ENCODE results near the gene MPRIP. TPM values are rescaled to one million over a fixed set of nuclear protein-coding genes. Genes with fewer than 3 reads are reported as not detected.

MPRIP gene
- total RNA-seq, 1 donor from 2014 or later = 392 TPM

DNA sequence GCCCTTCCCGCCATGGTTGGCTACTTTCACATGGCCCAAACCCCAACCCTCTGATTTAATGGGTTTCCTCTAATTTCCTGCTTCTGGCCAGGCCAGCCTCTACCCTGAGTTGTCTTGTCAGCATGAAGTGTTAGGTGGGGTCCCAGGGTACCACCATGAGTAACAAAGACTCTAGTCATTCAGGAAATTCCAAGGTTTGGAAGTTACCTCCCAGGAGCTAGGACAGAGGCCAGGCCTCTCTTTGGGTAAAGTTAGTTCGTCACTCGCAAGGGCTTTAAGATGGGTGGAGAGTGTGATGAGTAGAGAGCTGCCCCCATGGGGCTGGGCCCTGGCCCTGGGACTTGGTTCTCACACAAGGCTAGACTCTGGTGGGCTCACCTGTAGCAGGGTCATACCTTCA is 109.3 kb downstream of the MPRIP start:
- peaks cover 56% of the 10 kb centered on the region for H3K36me3 Mint-ChIP-seq (ENCODE audit: low read depth, unreplicated experiment)
- no peaks in the 10 kb centered on the region for H3K9me3 Mint-ChIP-seq (ENCODE audit: unreplicated experiment)
- H3K4me1 Mint-ChIP-seq (ENCODE audit: unreplicated experiment) = peaks cover 14% of the 10 kb centered on the region
- TF ChIP-seq, protein P1, sequence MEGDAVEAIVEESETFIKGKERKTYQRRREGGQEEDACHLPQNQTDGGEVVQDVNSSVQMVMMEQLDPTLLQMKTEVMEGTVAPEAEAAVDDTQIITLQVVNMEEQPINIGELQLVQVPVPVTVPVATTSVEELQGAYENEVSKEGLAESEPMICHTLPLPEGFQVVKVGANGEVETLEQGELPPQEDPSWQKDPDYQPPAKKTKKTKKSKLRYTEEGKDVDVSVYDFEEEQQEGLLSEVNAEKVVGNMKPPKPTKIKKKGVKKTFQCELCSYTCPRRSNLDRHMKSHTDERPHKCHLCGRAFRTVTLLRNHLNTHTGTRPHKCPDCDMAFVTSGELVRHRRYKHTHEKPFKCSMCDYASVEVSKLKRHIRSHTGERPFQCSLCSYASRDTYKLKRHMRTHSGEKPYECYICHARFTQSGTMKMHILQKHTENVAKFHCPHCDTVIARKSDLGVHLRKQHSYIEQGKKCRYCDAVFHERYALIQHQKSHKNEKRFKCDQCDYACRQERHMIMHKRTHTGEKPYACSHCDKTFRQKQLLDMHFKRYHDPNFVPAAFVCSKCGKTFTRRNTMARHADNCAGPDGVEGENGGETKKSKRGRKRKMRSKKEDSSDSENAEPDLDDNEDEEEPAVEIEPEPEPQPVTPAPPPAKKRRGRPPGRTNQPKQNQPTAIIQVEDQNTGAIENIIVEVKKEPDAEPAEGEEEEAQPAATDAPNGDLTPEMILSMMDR (IDR thresholded peaks at IDR 0.05; ENCODE audit: unreplicated experiment) = no peak
- H3K27me3 Mint-ChIP-seq (ENCODE audit: unreplicated experiment) = peaks cover 15% of the 10 kb centered on the region
- H3K27ac Mint-ChIP-seq (ENCODE audit: unreplicated experiment) = no peak overlapping the region
- DNase-seq (ENCODE audit: low spot score) = no peak
- no peak overlapping the region for H3K4me3 Mint-ChIP-seq (ENCODE audit: unreplicated experiment)

DNA sequence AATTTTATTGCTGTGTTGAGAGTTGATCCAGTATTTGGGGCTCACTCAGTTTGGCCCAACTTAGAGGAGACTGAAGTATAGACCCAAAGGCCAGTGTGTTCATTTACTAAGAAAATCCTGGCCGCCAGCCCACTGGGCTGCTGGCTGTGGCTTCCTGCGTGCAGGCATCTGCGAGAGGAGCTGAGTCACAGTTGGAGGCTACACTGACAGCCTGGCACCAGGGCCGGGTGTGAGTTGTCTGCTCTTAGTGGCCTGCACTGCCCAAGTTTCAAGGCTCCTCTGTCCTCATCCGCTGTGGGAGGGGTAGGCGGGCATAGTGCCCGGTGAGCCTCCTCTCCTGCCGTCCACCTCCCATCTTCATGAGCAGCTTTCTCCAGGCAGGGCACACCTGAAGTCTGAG is 109.7 kb downstream of the MPRIP start:
- TF ChIP-seq, protein P1 (IDR thresholded peaks at IDR 0.05; ENCODE audit: unreplicated experiment) = no peak
- Mint-ChIP-seq H3K4me3 (ENCODE audit: unreplicated experiment) (no peak overlapping the region), H3K9me3 (ENCODE audit: unreplicated experiment) (no peaks in the 10 kb centered on the region), H3K36me3 (ENCODE audit: low read depth, unreplicated experiment) (peaks cover 53% of the 10 kb centered on the region), H3K27ac (ENCODE audit: unreplicated experiment) (no peak overlapping the region), H3K27me3 (ENCODE audit: unreplicated experiment) (peaks cover 15% of the 10 kb centered on the region), H3K4me1 (ENCODE audit: unreplicated experiment) (peaks cover 14% of the 10 kb centered on the region)
- no peak for DNase-seq (ENCODE audit: low spot score)

DNA sequence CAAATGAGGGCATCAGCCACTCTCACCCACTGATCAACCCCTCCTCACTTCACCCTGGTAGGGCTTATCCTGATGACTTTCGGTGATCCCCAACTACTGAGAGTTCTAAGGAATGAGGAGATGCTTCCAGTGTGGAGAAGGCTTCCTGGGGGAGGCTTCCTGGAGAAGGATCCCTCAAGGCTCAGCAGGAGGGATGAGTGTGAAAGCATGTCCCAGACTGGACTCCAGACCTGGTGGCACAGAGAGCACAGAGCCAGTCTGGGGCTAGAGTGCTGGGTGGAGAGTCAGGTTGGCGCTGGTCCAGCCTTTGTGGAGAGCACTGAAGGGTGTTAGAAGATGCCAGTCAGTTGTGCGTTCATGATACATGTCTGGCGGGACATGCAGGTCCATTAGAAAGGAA is 110.1 kb downstream of the MPRIP start:
- peaks cover 15% of the 10 kb centered on the region for H3K27me3 Mint-ChIP-seq (ENCODE audit: unreplicated experiment)
- H3K4me3 Mint-ChIP-seq (ENCODE audit: unreplicated experiment) = peak overlapping the region; percentile 51
- DNase-seq (ENCODE audit: low spot score) = no peak
- peak overlapping the region; percentile 19 for H3K27ac Mint-ChIP-seq (ENCODE audit: unreplicated experiment)
- H3K36me3 Mint-ChIP-seq (ENCODE audit: low read depth, unreplicated experiment) = peaks cover 52% of the 10 kb centered on the region
- H3K9me3 Mint-ChIP-seq (ENCODE audit: unreplicated experiment) = no peaks in the 10 kb centered on the region
- TF ChIP-seq, protein P1 (IDR thresholded peaks at IDR 0.05; ENCODE audit: unreplicated experiment) = no peak
- peaks cover 14% of the 10 kb centered on the region for H3K4me1 Mint-ChIP-seq (ENCODE audit: unreplicated experiment)

DNA sequence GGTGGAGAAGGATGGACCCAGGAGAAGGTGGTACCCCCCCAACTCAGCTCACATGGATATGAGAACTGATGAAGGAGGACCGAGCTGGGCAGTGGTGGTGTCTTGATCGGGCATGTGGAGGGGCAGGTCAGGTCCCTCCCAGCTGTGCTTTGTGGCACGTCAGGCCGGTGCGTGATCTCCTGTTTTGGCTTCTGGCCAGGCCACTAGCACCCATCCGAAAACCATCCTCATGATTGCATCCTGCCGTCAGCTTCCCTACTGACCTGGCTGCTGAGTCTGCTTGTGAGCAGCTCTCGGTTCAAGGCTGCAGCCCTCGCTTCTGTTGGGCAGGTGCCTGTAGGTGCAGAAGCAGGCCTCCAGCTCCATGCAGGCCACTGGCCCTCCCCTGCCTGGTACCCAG is 110.8 kb downstream of the MPRIP start:
- Mint-ChIP-seq H3K9me3 (ENCODE audit: unreplicated experiment) (no peaks in the 10 kb centered on the region), H3K4me1 (ENCODE audit: unreplicated experiment) (peaks cover 14% of the 10 kb centered on the region), H3K27ac (ENCODE audit: unreplicated experiment) (no peak overlapping the region), H3K36me3 (ENCODE audit: low read depth, unreplicated experiment) (peaks cover 45% of the 10 kb centered on the region), H3K4me3 (ENCODE audit: unreplicated experiment) (no peak overlapping the region), H3K27me3 (ENCODE audit: unreplicated experiment) (peaks cover 15% of the 10 kb centered on the region)
- TF ChIP-seq, protein P1 (IDR thresholded peaks at IDR 0.05; ENCODE audit: unreplicated experiment) = no peak
- no peak for DNase-seq (ENCODE audit: low spot score)

DNA sequence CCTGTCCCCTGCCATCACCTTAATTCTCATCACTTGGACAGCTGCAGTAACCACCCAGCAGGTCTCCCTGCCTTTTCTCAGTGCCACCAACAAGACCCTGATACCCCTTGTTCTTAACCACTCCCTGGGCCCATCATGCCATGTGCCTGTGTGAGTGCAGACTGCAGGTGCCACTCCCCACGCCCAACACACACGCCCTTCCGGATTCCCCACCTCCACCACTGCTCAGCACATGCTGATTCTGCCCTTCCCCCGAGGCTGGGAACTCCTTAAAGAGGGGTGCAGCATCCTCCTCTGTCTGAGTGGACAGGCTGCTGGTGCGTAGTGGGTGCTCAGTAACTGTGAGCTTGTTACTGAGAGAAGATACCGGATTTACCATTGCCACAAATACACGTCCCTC is 111.5 kb downstream of the MPRIP start:
- Mint-ChIP-seq H3K27me3 (ENCODE audit: unreplicated experiment) (peaks cover 15% of the 10 kb centered on the region), H3K4me1 (ENCODE audit: unreplicated experiment) (peaks cover 14% of the 10 kb centered on the region), H3K9me3 (ENCODE audit: unreplicated experiment) (no peaks in the 10 kb centered on the region), H3K4me3 (ENCODE audit: unreplicated experiment) (peak overlapping the region; percentile 51), H3K36me3 (ENCODE audit: low read depth, unreplicated experiment) (peaks cover 43% of the 10 kb centered on the region), H3K27ac (ENCODE audit: unreplicated experiment) (no peak overlapping the region)
- no peak for DNase-seq (ENCODE audit: low spot score)
- TF ChIP-seq, protein P1 (IDR thresholded peaks at IDR 0.05; ENCODE audit: unreplicated experiment) = no peak
